HepG2 (cell line): ENCODE data around the gene MEIS1. TPM values are rescaled to one million over a fixed set of nuclear protein-coding genes. Genes with fewer than 3 reads are reported as not detected.

ENCODE experiments used
- ETV5 ChIP-seq: IDR thresholded peaks from 2 replicates; pipeline ENCODE4 v1.6.1; 2018; ENCODE audit warnings: missing biosample characterization, missing genetic modification reagents, inconsistent platforms, borderline replicate concordance
- HIC2 ChIP-seq: sonication (generic); formaldehyde crosslinking; IDR thresholded peaks from 2 replicates; pipeline ENCODE4 v1.9.0; 2022; ENCODE audit warnings: low read depth, missing genetic modification reagents
- KLF11 ChIP-seq: IDR thresholded peaks from 2 replicates; pipeline ENCODE4 v1.6.1; 2016; ENCODE audit warnings: missing compliant biosample characterization
- KMT2A ChIP-seq: sonication (generic); formaldehyde crosslinking; IDR thresholded peaks from 2 replicates; pipeline ENCODE4 v1.4.0; 2020; ENCODE audit warnings: missing genetic modification reagents
- PPARG ChIP-seq: conservative IDR thresholded peaks from 2 replicates; pipeline ENCODE4 v1.6.1; 2016; ENCODE audit warnings: missing biosample characterization, missing genetic modification reagents
- RFX3 ChIP-seq: IDR thresholded peaks from 2 replicates; pipeline ENCODE4 v1.6.1; 2016; ENCODE audit warnings: missing biosample characterization, missing genetic modification reagents
- SOX6 ChIP-seq, 2 experiments: fragments of 450-650 bp in 1 of 2; sonication (generic) in 1 of 2; formaldehyde crosslinking in 1 of 2; IDR thresholded peaks; 2 replicates each; pipeline versions ENCODE4 v1.4.0 to v1.6.1; 2017 to 2020; ENCODE audit warnings: antibody characterized with exemption in 1 of 2, mild to moderate bottlenecking in 1 of 2, missing genetic modification reagents in 1 of 2
- SP4 ChIP-seq: sonication (generic); formaldehyde crosslinking; IDR thresholded peaks from 2 replicates; pipeline ENCODE4 v1.8.1; 2023; ENCODE audit warnings: mild to moderate bottlenecking, missing genetic modification reagents
- SSRP1 ChIP-seq: IDR thresholded peaks from 2 replicates; pipeline ENCODE4 v1.6.1; 2016; ENCODE audit warnings: control low read depth
- THAP11 ChIP-seq: IDR thresholded peaks from 2 replicates; pipeline ENCODE4 v1.6.1; 2016; ENCODE audit warnings: missing biosample characterization, missing genetic modification reagents
- ZBTB8A ChIP-seq: sonication (generic); formaldehyde crosslinking; IDR thresholded peaks from 2 replicates; pipeline ENCODE4 v1.4.0; 2020; ENCODE audit warnings: mild to moderate bottlenecking, low read depth, missing genetic modification reagents, borderline replicate concordance
- ZFP82 ChIP-seq: sonication (generic); formaldehyde crosslinking; IDR thresholded peaks from 2 replicates; pipeline ENCODE4 v1.5.1; 2020; ENCODE audit warnings: mild to moderate bottlenecking, missing genetic modification reagents, borderline replicate concordance
- ZFX ChIP-seq: sonication (generic); formaldehyde crosslinking; IDR thresholded peaks from 2 replicates; pipeline ENCODE4 v1.4.0; 2020; ENCODE audit warnings: mild to moderate bottlenecking, low read depth, missing genetic modification reagents, moderate library complexity
- ZNF17 ChIP-seq: sonication (generic); formaldehyde crosslinking; IDR thresholded peaks from 2 replicates; pipeline ENCODE4 v1.5.0; 2020; ENCODE audit warnings: mild to moderate bottlenecking, missing genetic modification reagents
- polyA plus RNA-seq, 8 experiments: library from polyadenylated mRNA; depleted of rRNA in 3 of 8; stranded (reverse) in 7 of 8; unstranded in 1 of 8; fragments of >200 nt; fragmentation: Illumina TruSeq in 4 of 8; extraction: Trizol in 4 of 8; gene quantifications; 2 replicates each; pipeline versions ENCODE4 v1.2.1 to v1.2.3, GENCODE V29; 2011 to 2016; ENCODE audit warnings: low read depth in 4 of 8, missing spikeins in 1 of 8, mixed read lengths in 1 of 8; ENCODE audit not compliant: insufficient read depth in 1 of 8
- total RNA-seq, 5 experiments: library from RNA; depleted of rRNA; stranded (reverse); fragments of >200 nt; fragmentation: Illumina TruSeq; extraction: Trizol; gene quantifications; 2 replicates each; pipeline ENCODE4 v1.2.3, GENCODE V29; 2016; ENCODE audit warnings: low read depth in 1 of 5
- TF ChIP-seq, protein P1 (sequence below): fragments of 450-650 bp; IDR thresholded peaks from 2 replicates; pipeline ENCODE4 v1.6.1; 2017; ENCODE audit warnings: mild to moderate bottlenecking
- TF ChIP-seq, protein P2 (sequence below): IDR thresholded peaks from 2 replicates; pipeline ENCODE4 v1.6.1; 2012; ENCODE audit warnings: low read depth, low read length, improper control_type of control experiment
- TF ChIP-seq, protein P3 (sequence below): sonication (generic); formaldehyde crosslinking; IDR thresholded peaks from 2 replicates; pipeline ENCODE4 v1.8.0; 2022; ENCODE audit warnings: missing genetic modification reagents, mild to moderate bottlenecking, inconsistent platforms, borderline replicate concordance
- TF ChIP-seq, protein P4 (sequence below): sonication (generic); formaldehyde crosslinking; IDR thresholded peaks from 2 replicates; pipeline ENCODE4 v1.4.0; 2020; ENCODE audit warnings: missing genetic modification reagents, borderline replicate concordance
- TF ChIP-seq, protein P5 (sequence below): sonication (generic); formaldehyde crosslinking; IDR thresholded peaks from 2 replicates; pipeline ENCODE4 v1.5.0; 2020; ENCODE audit warnings: missing genetic modification reagents

MEIS1 gene
- total and polyA plus RNA-seq, 2 of the 13 experiments (the other 11 are each of a cell fraction or from before 2014, with no cell fraction given): 3.8 to 6.0 TPM

DNA sequence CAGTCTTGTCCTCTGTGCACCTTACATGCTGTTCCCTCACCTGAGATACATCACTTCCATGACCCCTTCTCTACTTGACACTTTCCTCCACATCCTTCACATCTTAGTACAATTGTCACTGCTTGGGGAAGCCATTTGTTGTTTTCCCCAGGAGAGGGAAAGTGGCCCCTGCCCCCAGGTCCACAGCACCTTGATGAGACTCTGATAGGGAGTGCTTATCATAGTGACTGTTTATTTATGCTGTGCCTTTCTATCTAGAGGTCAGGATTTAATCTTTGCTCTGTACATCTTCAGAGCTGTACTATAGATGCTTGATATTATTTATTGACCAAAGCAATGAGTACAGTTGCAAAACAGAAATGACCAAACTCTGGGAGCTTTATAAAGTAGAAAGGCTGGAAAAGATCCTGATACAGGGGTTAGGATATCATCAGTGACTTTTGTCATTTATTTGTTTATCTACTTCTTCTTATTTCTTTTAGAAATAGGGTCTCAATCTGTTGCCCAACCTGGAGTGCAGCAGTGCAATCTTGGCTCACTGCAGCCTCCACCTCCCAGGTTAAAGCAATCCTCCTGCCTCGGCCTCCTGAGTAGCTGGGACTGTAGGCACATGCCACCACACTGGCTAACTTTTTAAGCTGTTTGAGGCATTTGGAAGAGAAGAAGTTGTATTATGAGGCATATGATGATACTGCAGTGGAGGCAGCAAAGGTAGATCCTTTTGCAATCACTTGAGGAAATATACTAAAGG is 94.2 kb downstream of the MEIS1 start (continued):
- TF ChIP-seq HIC2 (CRISPR knock-in tag) (no peak), SP4 (CRISPR knock-in tag) (0 out of 2 replicates have a peak, but pooled peaks have one; percentile 28), ZFP82 (CRISPR knock-in tag) (no peak), ZFX (CRISPR knock-in tag) (no peak), KLF11 (CRISPR knock-in tag) (no peak), THAP11 (CRISPR knock-in tag) (no peak), SOX6 (IDR thresholded peaks at IDR 0.05) (no peak), SOX6 (CRISPR knock-in tag; IDR thresholded peaks at IDR 0.05) (peak; percentile 40; the same call in 1 of the 2 replicates), SSRP1 (no peak), KMT2A (CRISPR knock-in tag) (no peak), ZBTB8A (CRISPR knock-in tag) (no peak), RFX3 (no peak), ETV5 (CRISPR knock-in tag) (no peak), PPARG (CRISPR knock-in tag) (0 out of 2 replicates have a peak, but pooled peaks have one; percentile 13), ZNF17 (CRISPR knock-in tag) (no peak)
- TF ChIP-seq, protein P1, sequence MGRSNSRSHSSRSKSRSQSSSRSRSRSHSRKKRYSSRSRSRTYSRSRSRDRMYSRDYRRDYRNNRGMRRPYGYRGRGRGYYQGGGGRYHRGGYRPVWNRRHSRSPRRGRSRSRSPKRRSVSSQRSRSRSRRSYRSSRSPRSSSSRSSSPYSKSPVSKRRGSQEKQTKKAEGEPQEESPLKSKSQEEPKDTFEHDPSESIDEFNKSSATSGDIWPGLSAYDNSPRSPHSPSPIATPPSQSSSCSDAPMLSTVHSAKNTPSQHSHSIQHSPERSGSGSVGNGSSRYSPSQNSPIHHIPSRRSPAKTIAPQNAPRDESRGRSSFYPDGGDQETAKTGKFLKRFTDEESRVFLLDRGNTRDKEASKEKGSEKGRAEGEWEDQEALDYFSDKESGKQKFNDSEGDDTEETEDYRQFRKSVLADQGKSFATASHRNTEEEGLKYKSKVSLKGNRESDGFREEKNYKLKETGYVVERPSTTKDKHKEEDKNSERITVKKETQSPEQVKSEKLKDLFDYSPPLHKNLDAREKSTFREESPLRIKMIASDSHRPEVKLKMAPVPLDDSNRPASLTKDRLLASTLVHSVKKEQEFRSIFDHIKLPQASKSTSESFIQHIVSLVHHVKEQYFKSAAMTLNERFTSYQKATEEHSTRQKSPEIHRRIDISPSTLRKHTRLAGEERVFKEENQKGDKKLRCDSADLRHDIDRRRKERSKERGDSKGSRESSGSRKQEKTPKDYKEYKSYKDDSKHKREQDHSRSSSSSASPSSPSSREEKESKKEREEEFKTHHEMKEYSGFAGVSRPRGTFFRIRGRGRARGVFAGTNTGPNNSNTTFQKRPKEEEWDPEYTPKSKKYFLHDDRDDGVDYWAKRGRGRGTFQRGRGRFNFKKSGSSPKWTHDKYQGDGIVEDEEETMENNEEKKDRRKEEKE: no peak
- TF ChIP-seq, protein P2, sequence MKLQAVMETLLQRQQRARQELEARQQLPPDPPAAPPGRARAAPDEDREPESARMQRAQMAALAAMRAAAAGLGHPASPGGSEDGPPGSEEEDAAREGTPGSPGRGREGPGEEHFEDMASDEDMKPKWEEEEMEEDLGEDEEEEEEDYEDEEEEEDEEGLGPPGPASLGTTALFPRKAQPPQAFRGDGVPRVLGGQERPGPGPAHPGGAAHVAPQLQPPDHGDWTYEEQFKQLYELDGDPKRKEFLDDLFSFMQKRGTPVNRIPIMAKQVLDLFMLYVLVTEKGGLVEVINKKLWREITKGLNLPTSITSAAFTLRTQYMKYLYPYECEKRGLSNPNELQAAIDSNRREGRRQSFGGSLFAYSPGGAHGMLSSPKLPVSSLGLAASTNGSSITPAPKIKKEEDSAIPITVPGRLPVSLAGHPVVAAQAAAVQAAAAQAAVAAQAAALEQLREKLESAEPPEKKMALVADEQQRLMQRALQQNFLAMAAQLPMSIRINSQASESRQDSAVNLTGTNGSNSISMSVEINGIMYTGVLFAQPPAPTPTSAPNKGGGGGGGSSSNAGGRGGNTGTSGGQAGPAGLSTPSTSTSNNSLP: peak; percentile 81
- TF ChIP-seq, protein P3, sequence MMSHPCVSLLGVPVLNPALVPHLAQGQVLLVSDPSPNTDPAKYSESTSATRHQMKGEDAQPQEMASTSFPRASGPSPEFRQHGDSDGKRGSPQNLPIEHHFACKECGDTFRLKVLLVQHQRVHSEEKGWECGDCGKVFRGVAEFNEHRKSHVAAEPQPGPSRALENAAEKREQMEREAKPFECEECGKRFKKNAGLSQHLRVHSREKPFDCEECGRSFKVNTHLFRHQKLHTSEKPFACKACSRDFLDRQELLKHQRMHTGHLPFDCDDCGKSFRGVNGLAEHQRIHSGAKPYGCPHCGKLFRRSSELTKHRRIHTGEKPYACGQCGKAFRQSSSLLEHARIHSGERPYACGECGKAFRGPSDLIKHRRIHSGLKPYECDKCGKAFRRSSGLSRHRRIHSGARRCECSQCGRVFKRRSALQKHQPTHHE (CRISPR knock-in tag): no peak
- TF ChIP-seq, protein P4, sequence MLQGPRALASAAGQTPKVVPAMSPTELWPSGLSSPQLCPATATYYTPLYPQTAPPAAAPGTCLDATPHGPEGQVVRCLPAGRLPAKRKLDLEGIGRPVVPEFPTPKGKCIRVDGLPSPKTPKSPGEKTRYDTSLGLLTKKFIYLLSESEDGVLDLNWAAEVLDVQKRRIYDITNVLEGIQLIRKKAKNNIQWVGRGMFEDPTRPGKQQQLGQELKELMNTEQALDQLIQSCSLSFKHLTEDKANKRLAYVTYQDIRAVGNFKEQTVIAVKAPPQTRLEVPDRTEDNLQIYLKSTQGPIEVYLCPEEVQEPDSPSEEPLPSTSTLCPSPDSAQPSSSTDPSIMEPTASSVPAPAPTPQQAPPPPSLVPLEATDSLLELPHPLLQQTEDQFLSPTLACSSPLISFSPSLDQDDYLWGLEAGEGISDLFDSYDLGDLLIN (CRISPR knock-in tag): no peak
- TF ChIP-seq, protein P5, sequence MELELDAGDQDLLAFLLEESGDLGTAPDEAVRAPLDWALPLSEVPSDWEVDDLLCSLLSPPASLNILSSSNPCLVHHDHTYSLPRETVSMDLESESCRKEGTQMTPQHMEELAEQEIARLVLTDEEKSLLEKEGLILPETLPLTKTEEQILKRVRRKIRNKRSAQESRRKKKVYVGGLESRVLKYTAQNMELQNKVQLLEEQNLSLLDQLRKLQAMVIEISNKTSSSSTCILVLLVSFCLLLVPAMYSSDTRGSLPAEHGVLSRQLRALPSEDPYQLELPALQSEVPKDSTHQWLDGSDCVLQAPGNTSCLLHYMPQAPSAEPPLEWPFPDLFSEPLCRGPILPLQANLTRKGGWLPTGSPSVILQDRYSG (CRISPR knock-in tag): no peak
